Memory B cell (primary cell): ENCODE measurements around the gene SV2B.

Source experiments
- ATAC-seq: fragments of 150-1000 bp; cut with Tn5 transposase; 2 replicates; pipeline ENCODE4 v1.10.0; 2021; ENCODE audit warnings: low read depth, mild to moderate bottlenecking, moderate library complexity
- DNase-seq, 2 donors: peaks; one replicate each; pipeline ENCODE4 v3.0.0; 2022; ENCODE audit warnings: low spot score in 2 of 2
- H3K27ac Mint-ChIP-seq: one replicate; pipeline ENCODE4 v1.8.0; 2022; ENCODE audit warnings: mild to moderate bottlenecking, moderate library complexity, mixed read lengths
- H3K27me3 Mint-ChIP-seq: one replicate; pipeline ENCODE4 v1.8.0; 2022; ENCODE audit warnings: mixed read lengths
- H3K36me3 Mint-ChIP-seq: one replicate; pipeline ENCODE4 v1.8.0; 2022; ENCODE audit warnings: mild to moderate bottlenecking, mixed read lengths
- H3K4me1 Mint-ChIP-seq: one replicate; pipeline ENCODE4 v1.8.0; 2022; ENCODE audit warnings: mixed read lengths
- H3K4me3 Mint-ChIP-seq: one replicate; pipeline ENCODE4 v1.8.0; 2022; ENCODE audit warnings: mild to moderate bottlenecking, moderate library complexity, mixed read lengths
- H3K9me3 Mint-ChIP-seq: one replicate; pipeline ENCODE4 v1.8.0; 2022; ENCODE audit warnings: mixed read lengths

Gene SV2B

DNA sequence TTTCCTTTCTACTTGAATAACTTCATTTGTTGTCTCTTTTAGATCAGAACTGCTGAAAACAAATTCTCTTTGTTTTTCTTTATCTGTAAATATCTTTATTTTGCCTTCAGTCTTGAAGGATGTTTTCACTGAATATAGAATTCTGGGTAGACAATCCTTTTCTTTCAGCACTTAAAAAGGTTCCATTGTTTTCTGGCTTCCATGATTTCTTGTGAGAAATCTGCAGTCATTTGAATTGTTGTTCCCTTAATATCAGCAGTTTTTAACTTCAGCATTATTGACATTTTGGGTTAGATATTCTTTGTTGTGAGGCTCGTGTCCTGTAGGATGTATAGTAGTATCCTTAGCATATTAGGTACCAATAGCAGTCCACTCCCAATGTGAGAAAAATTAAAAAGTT lies 65.8 kb downstream of the SV2B start:
- ATAC-seq, result no peak
- H3K4me3 Mint-ChIP-seq, result no peak overlapping the region

DNA sequence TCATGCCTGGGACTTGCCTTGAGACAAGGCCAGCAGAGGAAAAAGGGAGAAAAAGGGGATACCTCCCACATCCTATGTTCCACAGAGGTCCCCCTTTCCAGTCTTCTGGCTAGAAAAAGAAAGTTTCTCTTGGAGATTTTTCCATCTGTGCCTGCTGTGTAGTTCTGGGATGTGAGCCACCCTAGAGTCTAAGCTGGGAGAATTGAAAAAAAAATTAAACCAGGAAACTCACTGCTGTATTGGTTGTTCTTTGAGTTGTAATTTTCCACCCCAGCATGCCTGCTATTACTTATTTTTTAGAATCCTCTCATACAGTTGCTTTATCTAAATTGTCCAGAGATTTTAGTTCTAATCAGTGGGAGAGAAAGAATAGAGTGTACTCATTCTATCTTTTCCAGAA lies 68.4 kb downstream of the SV2B start:
- Mint-ChIP-seq H3K4me3 (no peak overlapping the region), H3K36me3 (no peaks in the 10 kb centered on the region), H3K4me1 (no peaks in the 10 kb centered on the region), H3K9me3 (peaks cover 7% of the 10 kb centered on the region), H3K27me3 (peaks cover 9% of the 10 kb centered on the region), H3K27ac (no peak overlapping the region)
- DNase-seq (no peak), ATAC-seq (no peak)

More for the DNA sequence above, 65.8 kb downstream of the SV2B start:
- Mint-ChIP-seq H3K4me1 (no peaks in the 10 kb centered on the region), H3K9me3 (peaks cover 7% of the 10 kb centered on the region), H3K36me3 (no peaks in the 10 kb centered on the region), H3K27me3 (no peaks in the 10 kb centered on the region), H3K27ac (no peak overlapping the region)
- no peak for DNase-seq

DNA sequence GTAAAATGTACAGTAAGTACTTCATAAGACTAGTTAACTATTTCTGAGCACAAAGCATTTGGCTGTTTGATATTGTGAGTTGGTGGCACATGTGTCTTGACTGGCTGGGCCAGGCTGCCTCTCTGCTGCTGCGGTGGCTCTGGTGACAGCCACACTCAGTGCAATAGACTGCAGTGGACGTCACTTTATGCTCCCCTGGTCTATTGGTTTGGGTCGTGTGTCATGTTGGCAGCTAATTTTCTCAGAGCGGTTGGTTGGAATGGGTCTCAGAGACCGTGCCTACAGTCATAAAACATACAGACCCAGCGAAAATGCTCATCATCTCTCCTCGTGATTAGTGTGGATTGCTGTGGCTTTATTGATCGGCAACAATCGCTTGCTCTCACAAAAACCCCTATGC lies 71.3 kb downstream of the SV2B start:
- Mint-ChIP-seq H3K4me3 (no peak overlapping the region), H3K36me3 (no peaks in the 10 kb centered on the region), H3K4me1 (no peaks in the 10 kb centered on the region), H3K9me3 (peaks cover 4% of the 10 kb centered on the region), H3K27ac (no peak overlapping the region), H3K27me3 (peaks cover 11% of the 10 kb centered on the region)
- DNase-seq, result no peak
- no peak for ATAC-seq

DNA sequence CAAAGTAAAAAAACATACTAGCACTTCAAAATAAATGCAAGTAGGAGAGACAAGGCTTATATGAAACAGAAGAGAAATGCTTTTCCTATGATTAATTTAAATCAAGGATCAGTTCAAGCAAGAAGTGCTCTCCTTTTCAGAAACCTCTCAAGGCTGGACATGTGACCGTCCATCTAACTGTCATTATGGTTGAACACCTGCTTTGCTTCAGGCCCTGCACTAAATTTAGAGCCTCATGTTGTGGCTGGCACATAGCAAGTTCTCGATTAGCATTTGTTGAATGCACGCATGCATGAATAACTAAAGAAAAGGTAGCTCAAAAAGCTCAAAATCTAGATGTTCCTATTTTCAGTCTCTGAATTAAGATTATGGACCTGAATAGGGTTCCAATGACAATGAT lies 82.0 kb downstream of the SV2B start:
- Mint-ChIP-seq H3K27ac (no peak overlapping the region), H3K27me3 (peaks cover 12% of the 10 kb centered on the region), H3K4me1 (no peaks in the 10 kb centered on the region), H3K4me3 (no peak overlapping the region), H3K9me3 (no peaks in the 10 kb centered on the region), H3K36me3 (no peaks in the 10 kb centered on the region)
- DNase-seq (no peak), ATAC-seq (no peak)

DNA sequence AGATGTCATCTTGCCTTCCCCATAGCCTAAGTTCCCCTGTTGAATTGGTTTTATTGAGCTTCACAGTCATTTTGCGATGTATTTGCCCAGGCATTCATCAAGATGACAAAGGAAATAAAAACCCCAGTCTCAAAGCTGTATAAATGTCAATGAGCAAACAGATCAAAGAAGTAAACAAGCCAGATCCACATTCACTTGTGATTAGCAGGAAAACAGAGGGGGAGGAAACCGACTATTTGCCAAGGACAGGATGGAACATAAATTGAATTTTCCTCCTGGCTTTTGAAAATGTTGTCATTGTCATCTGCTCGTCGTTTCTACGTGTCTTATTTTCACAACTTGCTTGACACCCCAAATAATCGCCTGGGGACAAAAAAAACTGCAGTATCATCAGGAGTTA lies 83.5 kb downstream of the SV2B start:
- no peak for ATAC-seq
- Mint-ChIP-seq H3K4me3 (no peak overlapping the region), H3K27ac (no peak overlapping the region), H3K4me1 (no peaks in the 10 kb centered on the region), H3K27me3 (peaks cover 12% of the 10 kb centered on the region), H3K36me3 (no peaks in the 10 kb centered on the region), H3K9me3 (no peaks in the 10 kb centered on the region)
- no peak for DNase-seq

DNA sequence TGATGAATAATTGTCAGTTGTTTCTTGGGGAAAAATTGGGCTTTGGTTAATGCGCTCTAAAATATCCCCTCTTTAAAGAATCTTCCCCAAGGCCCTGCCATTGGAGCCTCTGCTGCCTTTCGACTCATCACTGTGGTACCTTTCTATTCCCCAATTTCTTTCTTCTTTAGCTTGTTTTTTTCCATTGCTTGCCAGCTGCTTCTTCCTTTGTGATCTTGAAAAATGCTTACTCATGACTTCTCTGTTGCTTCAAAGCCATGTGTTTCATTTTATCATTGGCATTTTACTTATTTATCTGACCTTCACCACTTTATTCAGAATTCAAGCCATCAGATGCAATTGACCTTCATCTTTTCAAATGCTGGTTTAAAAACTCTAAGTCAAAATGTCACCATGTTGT lies 84.4 kb downstream of the SV2B start:
- no peak overlapping the region for H3K27ac Mint-ChIP-seq
- DNase-seq (no peak), ATAC-seq (no peak)
- H3K27me3 Mint-ChIP-seq, result peaks cover 12% of the 10 kb centered on the region
- H3K4me3 Mint-ChIP-seq, result no peak overlapping the region
- H3K36me3 Mint-ChIP-seq, result no peaks in the 10 kb centered on the region
- no peaks in the 10 kb centered on the region for H3K4me1 Mint-ChIP-seq
- no peaks in the 10 kb centered on the region for H3K9me3 Mint-ChIP-seq

DNA sequence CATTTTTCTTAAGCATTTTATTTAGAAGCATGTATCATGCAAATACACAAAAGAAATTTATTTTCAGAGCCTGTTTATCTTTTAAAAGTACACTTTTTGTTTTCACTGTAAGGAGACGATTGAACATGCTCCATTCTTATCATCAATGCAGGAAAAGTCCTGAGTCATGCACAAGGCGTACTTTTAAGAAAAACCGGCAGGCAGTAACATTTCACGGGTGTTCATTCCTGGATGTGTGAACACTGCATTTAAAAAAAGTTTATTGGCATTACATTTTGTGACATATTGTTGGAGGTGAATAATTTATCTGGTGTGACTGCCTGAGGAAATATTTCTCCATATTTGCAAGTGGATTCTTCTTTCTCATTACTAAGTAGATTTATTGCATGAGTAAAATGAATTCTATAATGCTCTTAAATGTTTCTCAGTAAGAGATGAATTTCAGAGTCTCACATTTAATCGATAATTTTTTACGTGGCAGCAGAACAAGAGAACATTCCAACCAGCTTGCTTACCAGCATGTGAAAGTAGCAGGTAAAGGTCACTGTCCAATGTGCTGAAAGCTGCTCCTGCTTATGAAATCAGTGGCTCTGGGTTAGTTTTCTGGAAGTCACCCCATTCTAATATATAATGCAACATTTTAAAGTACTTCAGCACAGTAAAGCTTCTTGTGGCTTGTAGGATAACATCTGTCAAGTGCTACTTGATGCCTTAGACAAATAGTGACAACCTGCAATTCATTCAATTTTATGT lies 87.0 kb downstream of the SV2B start:
- DNase-seq (no peak), ATAC-seq (no peak)
- H3K27ac Mint-ChIP-seq, result no peak overlapping the region
- no peak overlapping the region for H3K4me3 Mint-ChIP-seq
- peaks cover 12% of the 10 kb centered on the region for H3K27me3 Mint-ChIP-seq
- no peaks in the 10 kb centered on the region for H3K4me1 Mint-ChIP-seq
- no peaks in the 10 kb centered on the region for H3K36me3 Mint-ChIP-seq
- no peaks in the 10 kb centered on the region for H3K9me3 Mint-ChIP-seq

DNA sequence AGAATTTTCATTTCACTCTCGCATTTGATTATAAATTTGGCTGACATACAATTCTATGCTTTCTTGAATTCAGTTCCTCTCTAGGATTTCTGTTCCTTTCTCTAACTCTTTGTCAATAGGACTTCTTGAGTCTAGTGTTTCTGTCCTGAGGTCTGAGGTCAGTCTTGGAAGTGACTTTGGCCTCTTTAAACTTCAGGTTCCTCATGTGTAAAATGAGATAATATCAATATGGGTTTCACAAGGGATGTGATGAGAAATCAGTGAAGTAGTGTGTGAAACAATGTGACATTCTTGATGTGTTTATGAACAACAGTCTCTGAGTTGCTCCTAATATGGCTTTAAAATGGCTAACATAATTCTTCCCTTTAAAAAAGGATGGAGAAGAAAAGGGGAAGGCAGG lies 92.2 kb downstream of the SV2B start:
- Mint-ChIP-seq H3K27ac (no peak overlapping the region), H3K9me3 (no peaks in the 10 kb centered on the region), H3K27me3 (peaks cover 13% of the 10 kb centered on the region), H3K36me3 (no peaks in the 10 kb centered on the region), H3K4me1 (no peaks in the 10 kb centered on the region), H3K4me3 (no peak overlapping the region)
- ATAC-seq (no peak), DNase-seq (no peak)

DNA sequence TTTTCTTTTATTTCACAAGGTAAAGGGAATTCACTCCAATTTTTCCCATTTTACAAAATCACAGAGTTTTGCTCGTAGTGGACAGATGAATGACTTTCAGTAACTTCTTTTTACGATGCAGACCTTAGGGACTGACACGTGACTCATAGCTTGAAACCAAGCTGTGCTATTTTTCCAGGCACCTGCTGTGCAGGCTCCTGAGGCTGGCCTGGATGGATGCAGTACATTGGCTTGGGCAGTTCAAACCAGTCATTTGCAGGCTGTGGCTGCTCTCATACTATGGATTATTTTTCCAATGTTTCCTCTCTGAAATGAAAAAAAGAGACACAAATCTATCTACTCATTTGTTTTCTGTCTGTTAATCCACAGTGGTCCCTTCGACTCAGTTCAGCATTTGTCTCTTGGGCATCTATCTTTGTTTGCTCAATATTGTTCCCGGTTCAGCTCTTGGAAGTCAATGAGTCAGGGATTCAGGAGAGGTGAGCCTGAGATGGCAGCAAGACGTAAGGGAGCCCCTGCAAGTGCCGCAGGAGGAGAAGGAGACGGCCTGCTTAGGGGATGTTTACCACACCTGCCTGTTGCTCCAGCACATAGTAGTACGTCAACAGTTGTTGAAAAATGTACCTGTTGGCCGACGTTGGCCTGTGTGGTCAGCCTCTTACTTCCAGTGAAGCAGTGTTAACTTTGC lies 92.8 kb downstream of the SV2B start:
- Mint-ChIP-seq H3K9me3 (no peaks in the 10 kb centered on the region), H3K27me3 (peaks cover 13% of the 10 kb centered on the region), H3K27ac (no peak overlapping the region), H3K4me3 (no peak overlapping the region), H3K36me3 (no peaks in the 10 kb centered on the region), H3K4me1 (no peaks in the 10 kb centered on the region)
- ATAC-seq (no peak), DNase-seq (no peak)

DNA sequence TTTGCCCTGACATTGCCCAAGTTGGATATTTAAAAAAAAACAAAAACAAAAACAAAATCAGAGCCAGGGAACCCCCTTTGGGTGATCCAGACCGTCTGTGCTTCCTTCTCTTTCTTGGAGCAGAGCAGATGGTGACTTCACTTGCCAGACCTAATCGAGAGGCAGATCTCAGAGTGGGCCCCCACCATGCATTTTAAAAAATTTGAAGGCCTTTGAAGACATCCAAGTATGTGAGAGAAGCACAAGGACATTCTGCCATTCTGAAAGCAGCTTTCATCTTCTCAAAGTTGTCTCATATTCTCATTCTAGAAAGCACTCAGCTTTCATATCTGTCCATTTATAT lies 93.3 kb downstream of the SV2B start:
- H3K27me3 Mint-ChIP-seq, result peaks cover 13% of the 10 kb centered on the region
- H3K36me3 Mint-ChIP-seq, result no peaks in the 10 kb centered on the region
- H3K9me3 Mint-ChIP-seq, result no peaks in the 10 kb centered on the region
- DNase-seq, result no peak
- H3K4me3 Mint-ChIP-seq, result no peak overlapping the region
- H3K4me1 Mint-ChIP-seq, result no peaks in the 10 kb centered on the region
- no peak for ATAC-seq
- no peak overlapping the region for H3K27ac Mint-ChIP-seq

DNA sequence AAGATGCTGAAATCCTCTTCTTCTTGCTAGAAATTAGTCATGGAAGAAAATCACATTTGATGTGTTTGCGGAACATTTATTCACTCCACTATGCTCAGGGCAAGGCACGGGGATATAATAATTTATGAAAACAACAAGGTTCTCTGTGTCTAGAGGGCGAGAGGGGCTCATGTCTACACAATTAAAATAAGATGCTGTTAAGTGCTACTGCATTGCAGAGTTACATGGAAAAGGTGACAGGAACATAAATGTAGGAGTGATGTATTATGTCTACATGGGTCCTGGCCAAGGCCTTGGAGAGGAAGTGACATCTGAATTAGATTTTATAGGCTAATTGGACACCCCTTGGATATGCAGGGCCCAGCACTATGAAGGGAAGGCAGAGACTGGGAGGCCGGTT lies 96.1 kb downstream of the SV2B start:
- Mint-ChIP-seq H3K27ac (no peak overlapping the region), H3K9me3 (no peaks in the 10 kb centered on the region), H3K4me1 (no peaks in the 10 kb centered on the region), H3K36me3 (no peaks in the 10 kb centered on the region), H3K4me3 (no peak overlapping the region), H3K27me3 (peaks cover 13% of the 10 kb centered on the region)
- DNase-seq, result no peak
- no peak for ATAC-seq

DNA sequence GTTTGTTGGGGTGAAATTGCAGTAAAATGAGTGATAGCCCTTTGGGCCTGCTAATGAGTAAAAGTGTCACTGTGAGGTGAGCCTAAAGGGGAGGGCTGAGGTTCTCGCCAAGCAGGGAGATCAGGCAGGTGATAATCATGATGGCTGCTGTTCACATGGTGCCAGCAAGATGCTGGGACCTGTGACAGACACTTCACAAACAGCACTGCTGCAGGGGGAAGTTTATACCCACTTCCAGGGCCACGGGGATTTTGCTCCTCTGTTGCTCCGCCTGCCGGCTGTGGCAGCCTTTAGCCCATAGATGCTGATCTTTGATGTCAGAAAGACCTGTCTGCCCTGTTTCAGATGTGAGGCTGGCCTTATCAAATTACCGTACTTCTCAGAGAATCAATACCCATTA lies 96.7 kb downstream of the SV2B start:
- no peak for ATAC-seq

DNA sequence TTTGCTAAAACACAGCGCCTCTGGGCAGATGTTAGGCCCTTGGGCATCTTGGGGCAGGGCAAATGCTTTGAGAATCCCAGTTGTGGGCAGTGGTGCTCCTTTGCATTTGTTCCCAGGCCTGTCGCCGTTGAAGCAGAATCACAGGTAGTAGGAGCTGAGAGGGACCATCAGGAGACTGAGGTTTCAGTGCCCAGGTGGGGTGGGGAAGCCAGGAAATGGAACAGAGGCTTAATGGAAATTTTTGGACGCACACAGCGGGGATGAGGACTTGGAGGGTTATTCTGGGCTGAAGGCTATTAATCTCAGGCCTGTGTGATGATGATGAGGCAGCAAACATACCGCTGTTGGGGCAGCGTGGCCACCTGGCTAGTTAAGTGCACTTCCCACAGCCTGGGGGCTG lies 99.5 kb downstream of the SV2B start:
- Mint-ChIP-seq H3K27me3 (peaks cover 7% of the 10 kb centered on the region), H3K36me3 (no peaks in the 10 kb centered on the region), H3K9me3 (no peaks in the 10 kb centered on the region), H3K4me3 (no peak overlapping the region), H3K4me1 (no peaks in the 10 kb centered on the region), H3K27ac (no peak overlapping the region)
- ATAC-seq (no peak), DNase-seq (no peak)

More for the DNA sequence above, 96.7 kb downstream of the SV2B start:
- no peak for DNase-seq
- Mint-ChIP-seq H3K4me1 (no peaks in the 10 kb centered on the region), H3K27ac (no peak overlapping the region), H3K4me3 (no peak overlapping the region), H3K36me3 (no peaks in the 10 kb centered on the region), H3K9me3 (no peaks in the 10 kb centered on the region), H3K27me3 (peaks cover 12% of the 10 kb centered on the region)

DNA sequence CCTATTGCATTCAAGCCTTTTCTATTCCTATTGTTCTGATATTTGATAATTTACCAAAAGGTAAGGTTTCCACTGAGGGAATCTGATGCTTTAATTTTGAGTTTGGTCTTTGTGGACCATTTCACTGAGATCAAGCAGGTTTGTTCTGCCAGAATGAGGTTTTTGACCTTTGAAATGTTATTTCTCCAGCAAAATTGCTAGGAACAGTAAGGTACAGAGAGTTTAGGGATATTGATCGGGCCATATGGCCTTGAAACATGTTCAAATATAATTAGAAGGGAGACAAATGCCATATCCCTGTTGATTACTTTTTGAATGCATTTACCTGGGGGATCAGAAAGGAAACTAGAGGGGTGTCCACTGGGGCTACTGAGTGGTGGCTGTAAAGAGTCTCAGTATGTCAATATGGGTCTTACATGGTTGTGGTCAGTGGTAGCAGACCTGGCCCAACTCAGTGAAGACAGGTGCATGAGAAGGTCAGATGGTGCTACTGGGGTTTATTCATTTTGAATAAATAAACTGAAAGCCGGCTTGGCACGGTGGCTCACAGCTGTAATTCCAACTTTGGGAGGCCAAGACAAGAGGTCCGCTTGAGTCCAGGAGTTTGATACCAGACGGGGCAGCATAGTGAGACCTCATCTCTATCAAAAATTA lies 100.2 kb downstream of the SV2B start:
- ATAC-seq (no peak), DNase-seq (no peak)
- H3K27me3 Mint-ChIP-seq, result peaks cover 4% of the 10 kb centered on the region
- no peaks in the 10 kb centered on the region for H3K4me1 Mint-ChIP-seq
- no peaks in the 10 kb centered on the region for H3K36me3 Mint-ChIP-seq
- H3K9me3 Mint-ChIP-seq, result no peaks in the 10 kb centered on the region
- no peak overlapping the region for H3K4me3 Mint-ChIP-seq
- H3K27ac Mint-ChIP-seq, result no peak overlapping the region
